Measurements from ENCODE around the gene FXYD6. TPM values are rescaled to one million over a fixed set of nuclear protein-coding genes. Genes with fewer than 3 reads are reported as not detected.

FXYD6 gene
- total RNA-seq, 4 donors from 2014 or later, result 2.9 to 17.7 (median 5.4) TPM

DNA sequence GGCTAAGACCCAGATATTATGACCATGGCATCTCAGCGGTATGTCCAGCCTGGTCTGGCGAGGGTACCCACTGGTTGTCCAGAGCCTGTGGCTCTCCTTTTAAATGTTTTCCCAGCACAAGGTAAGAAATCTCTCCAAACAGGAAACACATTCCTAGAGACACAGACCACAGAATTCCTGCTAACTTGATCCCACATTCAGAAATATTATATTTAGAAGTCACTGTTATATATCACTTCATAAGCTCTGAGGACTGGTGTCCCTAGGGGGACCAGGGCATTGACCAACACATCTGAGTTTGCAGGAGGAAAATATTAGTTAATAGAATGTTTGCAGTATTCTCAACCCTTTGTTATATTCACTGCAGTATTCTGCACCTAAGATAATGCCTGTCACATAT is 29.7 kb upstream of the FXYD6 start:
- ATAC-seq (no peak), DNase-seq (no peak)
- in situ Hi-C loops (cut with MboI; ENCODE audit: low sequenced_read_pairs in 4 of 4) (no loop called here), intact Hi-C loops (cut with DNase I; ENCODE audit: low total_unique reads) (loop anchor here (5.0 kb wide), 1 partner anchor 64 kb away; no protein-coding TSS in a partner anchor)
- Histone ChIP-seq H3K27me3 (no peaks in the 10 kb centered on the region), H3K36me3 (no peaks in the 10 kb centered on the region), H3K4me3 (no peak overlapping the region), H3K9me3 (no peaks in the 10 kb centered on the region), H3K27ac (no peak overlapping the region), H3K4me1 (no peaks in the 10 kb centered on the region)
- no peak for TF ChIP-seq POLR2A (IDR thresholded peaks at IDR 0.05)
- TF ChIP-seq, protein P1, sequence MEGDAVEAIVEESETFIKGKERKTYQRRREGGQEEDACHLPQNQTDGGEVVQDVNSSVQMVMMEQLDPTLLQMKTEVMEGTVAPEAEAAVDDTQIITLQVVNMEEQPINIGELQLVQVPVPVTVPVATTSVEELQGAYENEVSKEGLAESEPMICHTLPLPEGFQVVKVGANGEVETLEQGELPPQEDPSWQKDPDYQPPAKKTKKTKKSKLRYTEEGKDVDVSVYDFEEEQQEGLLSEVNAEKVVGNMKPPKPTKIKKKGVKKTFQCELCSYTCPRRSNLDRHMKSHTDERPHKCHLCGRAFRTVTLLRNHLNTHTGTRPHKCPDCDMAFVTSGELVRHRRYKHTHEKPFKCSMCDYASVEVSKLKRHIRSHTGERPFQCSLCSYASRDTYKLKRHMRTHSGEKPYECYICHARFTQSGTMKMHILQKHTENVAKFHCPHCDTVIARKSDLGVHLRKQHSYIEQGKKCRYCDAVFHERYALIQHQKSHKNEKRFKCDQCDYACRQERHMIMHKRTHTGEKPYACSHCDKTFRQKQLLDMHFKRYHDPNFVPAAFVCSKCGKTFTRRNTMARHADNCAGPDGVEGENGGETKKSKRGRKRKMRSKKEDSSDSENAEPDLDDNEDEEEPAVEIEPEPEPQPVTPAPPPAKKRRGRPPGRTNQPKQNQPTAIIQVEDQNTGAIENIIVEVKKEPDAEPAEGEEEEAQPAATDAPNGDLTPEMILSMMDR (IDR thresholded peaks at IDR 0.05 in 4 of 5, conservative IDR thresholded peaks at IDR 0.05 in 1 of 5), result no peak

DNA sequence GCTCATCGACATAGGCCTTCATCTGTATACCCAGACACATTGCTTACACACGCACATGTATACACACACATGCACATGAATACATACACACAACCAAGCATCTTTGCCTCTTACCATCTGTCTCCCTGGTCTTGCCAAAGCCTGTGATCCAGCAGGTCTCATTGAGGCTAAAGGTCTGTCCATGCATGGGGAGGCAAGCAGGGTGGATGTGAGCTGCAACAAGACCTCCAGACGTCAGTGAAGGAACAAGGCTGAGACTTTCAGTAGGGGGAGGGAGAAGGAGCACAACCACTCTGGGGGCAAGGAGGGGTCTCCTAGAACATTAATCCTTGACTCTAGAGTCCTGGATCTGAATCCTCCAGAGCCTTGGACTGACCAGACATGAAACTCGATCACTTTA is 29.1 kb upstream of the FXYD6 start:
- TF ChIP-seq POLR2A (IDR thresholded peaks at IDR 0.05), result no peak
- TF ChIP-seq, protein P1 (IDR thresholded peaks at IDR 0.05 in 4 of 5, conservative IDR thresholded peaks at IDR 0.05 in 1 of 5), result no peak
- Histone ChIP-seq H3K27me3 (no peaks in the 10 kb centered on the region), H3K4me1 (no peaks in the 10 kb centered on the region), H3K27ac (no peak overlapping the region), H3K4me3 (no peak overlapping the region), H3K36me3 (no peaks in the 10 kb centered on the region), H3K9me3 (no peaks in the 10 kb centered on the region)
- DNase-seq (no peak), ATAC-seq (no peak)
- in situ Hi-C loops (cut with MboI; ENCODE audit: low sequenced_read_pairs in 4 of 4) (no loop called here), intact Hi-C loops (cut with DNase I; ENCODE audit: low total_unique reads) (loop anchor here (5.0 kb wide), 1 partner anchor 63 kb away; no protein-coding TSS in a partner anchor)

DNA sequence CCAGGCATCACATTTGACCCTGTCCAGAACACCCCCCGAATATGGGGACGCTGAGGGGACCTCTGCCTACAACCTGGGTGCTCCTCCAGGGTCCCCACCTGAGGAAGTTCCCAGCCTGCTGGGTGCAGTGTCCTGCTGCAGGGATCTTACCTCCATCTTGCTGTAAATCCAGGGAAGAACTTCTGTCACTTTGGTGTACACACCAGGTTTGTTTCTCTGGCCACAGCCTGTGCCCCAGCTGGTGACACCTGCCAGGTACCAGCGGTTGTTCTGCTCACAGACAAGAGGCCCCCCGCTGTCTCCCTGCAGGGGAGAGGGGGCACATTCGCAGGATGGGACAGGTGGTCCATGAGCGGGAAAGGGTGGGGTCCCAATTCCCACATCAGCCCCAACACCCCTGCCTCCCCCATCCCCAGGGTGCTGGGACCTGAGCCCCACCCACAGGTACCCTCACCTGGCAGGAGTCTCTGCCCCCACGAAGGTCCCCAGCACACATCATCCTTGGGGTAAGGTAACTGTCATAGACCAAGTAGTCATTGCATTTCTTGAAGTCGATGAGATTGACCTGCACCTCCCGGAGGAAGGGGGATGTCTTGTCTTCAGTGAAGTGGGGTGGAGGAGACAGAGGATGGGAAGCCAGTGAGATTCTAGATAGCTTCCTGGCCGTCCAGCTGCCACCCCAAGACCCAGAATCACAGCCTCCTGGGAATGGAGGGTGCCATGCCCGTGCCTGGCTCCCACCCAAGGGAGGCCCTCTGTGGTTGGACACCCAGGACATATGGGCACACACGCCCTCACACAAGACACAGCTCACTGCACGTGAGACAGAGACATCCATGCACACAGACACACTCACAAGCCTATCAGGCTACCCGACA is 27.3 kb upstream of the FXYD6 start:
- ATAC-seq (no peak), DNase-seq (no peak)

DNA sequence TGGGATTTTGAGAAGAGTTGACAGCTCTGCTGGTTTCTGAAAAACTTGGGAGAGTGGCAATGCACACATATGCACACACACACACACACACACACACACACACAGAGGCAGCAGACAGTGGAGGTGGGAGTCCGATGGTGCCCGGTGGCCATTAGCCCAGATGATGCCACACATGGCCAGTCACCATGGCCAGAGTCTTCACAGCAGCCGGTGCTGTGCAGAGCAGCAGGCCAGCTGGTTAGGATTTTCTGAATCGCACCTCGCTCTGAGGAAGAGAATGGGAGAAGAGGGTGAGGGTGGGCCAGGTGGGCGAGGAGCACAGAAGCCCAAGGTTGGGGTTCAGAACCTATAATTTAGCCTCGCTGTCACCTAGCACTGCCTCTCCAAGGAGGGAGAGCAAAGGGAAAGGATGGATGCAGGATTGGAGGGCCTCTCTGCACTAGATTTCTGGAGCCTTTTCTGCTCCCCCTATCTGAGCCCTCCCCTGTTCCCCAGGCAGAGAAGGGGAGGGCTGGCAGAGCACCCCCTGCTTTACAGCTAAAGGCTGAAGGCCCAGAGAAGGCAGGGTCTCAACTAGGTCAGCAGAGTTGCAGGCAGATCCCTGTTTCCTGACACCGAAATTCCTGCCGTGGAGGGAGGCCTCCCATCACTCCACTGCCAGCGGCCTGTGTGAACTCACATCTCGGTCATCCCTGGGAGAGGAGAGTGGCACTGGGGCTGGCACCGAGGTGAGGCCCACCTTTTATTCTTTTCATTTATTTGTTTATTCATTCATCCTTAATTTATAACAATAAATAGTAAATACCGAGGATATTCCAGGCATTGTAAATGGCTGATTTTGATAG is 25.8 kb upstream of the FXYD6 start:
- Histone ChIP-seq H3K4me3 (no peak overlapping the region), H3K36me3 (no peaks in the 10 kb centered on the region), H3K9me3 (no peaks in the 10 kb centered on the region), H3K27ac (no peak overlapping the region), H3K4me1 (no peaks in the 10 kb centered on the region), H3K27me3 (no peaks in the 10 kb centered on the region)
- intact Hi-C loops (cut with DNase I; ENCODE audit: low total_unique reads), result no loop called here
- in situ Hi-C loops (cut with MboI; ENCODE audit: low sequenced_read_pairs in 4 of 4), result no loop called here
- TF ChIP-seq, protein P1 (IDR thresholded peaks at IDR 0.05 in 4 of 5, conservative IDR thresholded peaks at IDR 0.05 in 1 of 5), result no peak
- no peak for TF ChIP-seq POLR2A (IDR thresholded peaks at IDR 0.05)
- ATAC-seq, result no peak
- DNase-seq, result no peak

More for the DNA sequence above, 27.3 kb upstream of the FXYD6 start:
- Histone ChIP-seq H3K27me3 (no peaks in the 10 kb centered on the region), H3K9me3 (no peaks in the 10 kb centered on the region), H3K4me3 (no peak overlapping the region), H3K27ac (no peak overlapping the region), H3K4me1 (no peaks in the 10 kb centered on the region), H3K36me3 (no peaks in the 10 kb centered on the region)
- intact Hi-C loops (cut with DNase I; ENCODE audit: low total_unique reads), result no loop called here
- no peak for TF ChIP-seq POLR2A (IDR thresholded peaks at IDR 0.05)
- TF ChIP-seq, protein P1 (IDR thresholded peaks at IDR 0.05 in 4 of 5, conservative IDR thresholded peaks at IDR 0.05 in 1 of 5), result no peak
- in situ Hi-C loops (cut with MboI; ENCODE audit: low sequenced_read_pairs in 4 of 4), result no loop called here

Measured in gastrocnemius medialis (tissue), 4 donors.